HepG2 (cell line): ENCODE results near the gene AKR1A1. TPM values are rescaled to one million over a fixed set of nuclear protein-coding genes. Genes with fewer than 3 reads are reported as not detected.

Source experiments
- AGO2 ChIP-seq: fragments of 200-400 bp; formaldehyde crosslinking; optimal IDR thresholded peaks from 2 replicates; pipeline ENCODE3; 2017; ENCODE audit warnings: mild to moderate bottlenecking, low read depth, low read length, moderate library complexity
- ATF7 ChIP-seq, 2 experiments: fragments of 450-650 bp in 1 of 2; sonication (generic) in 1 of 2; formaldehyde crosslinking in 1 of 2; IDR thresholded peaks; 2 replicates each; pipeline versions ENCODE4 v1.4.0 to v1.6.1; 2016 to 2020; ENCODE audit warnings: antibody characterized with exemption in 1 of 2, mild to moderate bottlenecking in 1 of 2, missing genetic modification reagents in 1 of 2
- DMAP1 ChIP-seq: IDR thresholded peaks from 2 replicates; pipeline ENCODE4 v1.6.1; 2016
- HDAC1 ChIP-seq: sonication (generic); formaldehyde crosslinking; IDR thresholded peaks from 2 replicates; pipeline ENCODE4 v1.5.1; 2020; ENCODE audit warnings: mild to moderate bottlenecking, missing genetic modification reagents
- HOXA3 ChIP-seq: sonication (generic); formaldehyde crosslinking; IDR thresholded peaks from 2 replicates; pipeline ENCODE4 v1.5.0; 2020; ENCODE audit warnings: missing genetic modification reagents
- KAT7 ChIP-seq: IDR thresholded peaks from 2 replicates; pipeline ENCODE4 v1.6.1; 2018; ENCODE audit warnings: borderline replicate concordance, missing compliant biosample characterization
- MEIS1 ChIP-seq: sonication (generic); formaldehyde crosslinking; IDR thresholded peaks from 2 replicates; pipeline ENCODE4 v1.9.0; 2021; ENCODE audit warnings: mild to moderate bottlenecking, missing genetic modification reagents, moderate library complexity, borderline replicate concordance
- MTA1 ChIP-seq: sonication (generic); formaldehyde crosslinking; IDR thresholded peaks from 2 replicates; pipeline ENCODE4 v1.4.0; 2020; ENCODE audit warnings: missing genetic modification reagents, mild to moderate bottlenecking, borderline replicate concordance
- NFE2L2 ChIP-seq: fragments of 150-350 bp; IDR thresholded peaks from 2 replicates; pipeline ENCODE4 v1.6.1; 2014; ENCODE audit warnings: low read length
- RORA ChIP-seq: sonication (generic); formaldehyde crosslinking; IDR thresholded peaks from 2 replicates; pipeline ENCODE4 v1.5.0; 2020; ENCODE audit warnings: mild to moderate bottlenecking, missing genetic modification reagents, moderate library complexity
- SMARCC2 ChIP-seq: fragments of 450-650 bp; IDR thresholded peaks from 2 replicates; pipeline ENCODE4 v1.6.1; 2017; ENCODE audit warnings: antibody characterized with exemption, mild to moderate bottlenecking
- SMC3 ChIP-seq: IDR thresholded peaks from 2 replicates; pipeline ENCODE4 v1.6.1; 2011; ENCODE audit warnings: low read length, improper control_type of control experiment
- SRSF4 ChIP-seq: fragments of 200-400 bp; formaldehyde crosslinking; IDR thresholded peaks from one replicate; pipeline ENCODE4 v1.6.1; 2018; ENCODE audit warnings: mild to moderate bottlenecking, low read depth, low read length, moderate library complexity; ENCODE audit not compliant: poor library complexity, severe bottlenecking
- SUZ12 ChIP-seq: fragments of 150-350 bp; IDR thresholded peaks from 2 replicates; pipeline ENCODE4 v1.6.1; 2014; ENCODE audit warnings: low read depth, low read length
- ZNF160 ChIP-seq: sonication (generic); formaldehyde crosslinking; IDR thresholded peaks from 2 replicates; pipeline ENCODE4 v1.8.0; 2022; ENCODE audit warnings: mild to moderate bottlenecking, inconsistent platforms, missing genetic modification reagents
- ZNF274 ChIP-seq: sonication (generic); formaldehyde crosslinking; IDR thresholded peaks from 2 replicates; pipeline ENCODE4 v1.5.1; 2020; ENCODE audit warnings: mild to moderate bottlenecking, missing genetic modification reagents
- ZNF354B ChIP-seq: sonication (generic); formaldehyde crosslinking; IDR thresholded peaks from 2 replicates; pipeline ENCODE4 v1.8.0; 2022; ENCODE audit warnings: mild to moderate bottlenecking, missing genetic modification reagents
- ZNF484 ChIP-seq: sonication (generic); formaldehyde crosslinking; IDR thresholded peaks from 2 replicates; pipeline ENCODE4 v1.5.1; 2020; ENCODE audit warnings: mild to moderate bottlenecking, low read depth, missing genetic modification reagents, borderline replicate concordance
- ZNF670 ChIP-seq: sonication (generic); formaldehyde crosslinking; IDR thresholded peaks from 2 replicates; pipeline ENCODE4 v1.8.0; 2022; ENCODE audit warnings: mild to moderate bottlenecking, missing genetic modification reagents, borderline replicate concordance
- ZNF674 ChIP-seq: sonication (generic); formaldehyde crosslinking; IDR thresholded peaks from 2 replicates; pipeline ENCODE4 v1.5.0; 2020; ENCODE audit warnings: low read depth, mild to moderate bottlenecking, missing genetic modification reagents
- ZNF775 ChIP-seq: sonication (generic); formaldehyde crosslinking; IDR thresholded peaks from 2 replicates; pipeline ENCODE4 v1.4.0; 2020; ENCODE audit warnings: missing genetic modification reagents, mild to moderate bottlenecking, moderate library complexity, borderline replicate concordance
- ZSCAN21 ChIP-seq: sonication (generic); formaldehyde crosslinking; IDR thresholded peaks from 2 replicates; pipeline ENCODE4 v1.8.0; 2022; ENCODE audit warnings: mild to moderate bottlenecking, missing genetic modification reagents, moderate library complexity, borderline replicate concordance
- polyA plus RNA-seq, 8 experiments: library from polyadenylated mRNA; depleted of rRNA in 3 of 8; stranded (reverse) in 7 of 8; unstranded in 1 of 8; fragments of >200 nt; fragmentation: Illumina TruSeq in 4 of 8; extraction: Trizol in 4 of 8; gene quantifications; 2 replicates each; pipeline versions ENCODE4 v1.2.1 to v1.2.3, GENCODE V29; 2011 to 2016; ENCODE audit warnings: low read depth in 4 of 8, missing spikeins in 1 of 8, mixed read lengths in 1 of 8; ENCODE audit not compliant: insufficient read depth in 1 of 8
- total RNA-seq, 5 experiments: library from RNA; depleted of rRNA; stranded (reverse); fragments of >200 nt; fragmentation: Illumina TruSeq; extraction: Trizol; gene quantifications; 2 replicates each; pipeline ENCODE4 v1.2.3, GENCODE V29; 2016; ENCODE audit warnings: low read depth in 1 of 5
- TF ChIP-seq, protein P1 (sequence below): sonication (generic); formaldehyde crosslinking; IDR thresholded peaks from 2 replicates; pipeline ENCODE4 v1.8.1; 2022; ENCODE audit warnings: mild to moderate bottlenecking, missing genetic modification reagents
- TF ChIP-seq, protein P2 (sequence below): fragments of 450-650 bp; IDR thresholded peaks from 2 replicates; pipeline ENCODE4 v1.6.1; 2016
- TF ChIP-seq, protein P3 (sequence below): sonication (generic); formaldehyde crosslinking; IDR thresholded peaks from 2 replicates; pipeline ENCODE4 v1.8.1; 2023; ENCODE audit warnings: missing genetic modification reagents, mild to moderate bottlenecking, borderline replicate concordance

AKR1A1 gene
- total and polyA plus RNA-seq, 2 of the 13 experiments (the other 11 are each of a cell fraction or from before 2014, with no cell fraction given) = 181 to 217 TPM

DNA sequence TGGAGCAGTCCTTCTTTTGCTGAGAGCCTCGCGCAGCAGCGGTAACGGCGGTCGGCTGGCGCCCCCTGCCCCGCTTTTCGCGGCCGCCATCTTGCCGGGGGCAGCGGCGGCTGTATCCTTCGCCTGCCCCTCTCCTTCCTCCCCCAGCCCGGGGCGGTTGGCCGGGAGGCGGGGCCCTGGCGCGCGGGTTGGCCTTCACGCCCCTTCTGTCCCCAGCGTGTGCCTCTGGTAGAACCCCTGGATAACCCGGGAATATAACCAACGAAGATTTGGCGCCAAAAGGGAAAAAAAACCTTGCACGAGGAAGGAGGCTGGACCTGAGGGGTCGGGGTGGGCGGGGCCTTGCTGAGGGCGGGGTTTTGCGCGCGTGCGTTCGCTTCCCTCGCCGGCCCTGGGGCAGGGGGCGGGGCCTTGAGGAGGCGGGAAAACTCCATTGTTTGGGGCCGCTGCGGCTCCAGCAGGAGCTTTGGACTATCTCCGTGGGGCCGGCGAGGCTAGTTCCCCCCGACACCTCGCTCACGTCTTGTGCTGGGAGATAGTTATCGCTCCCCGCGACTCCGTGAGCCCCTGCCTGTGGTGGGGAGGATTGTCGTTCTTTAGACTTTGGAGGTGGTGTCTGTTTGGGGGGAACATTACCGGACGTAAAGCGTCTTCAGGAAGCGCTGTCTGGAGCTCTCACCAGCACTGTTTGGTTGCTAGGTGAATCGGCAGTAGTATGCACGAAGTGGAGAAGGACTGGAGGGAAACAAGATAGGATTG is 33.9 kb downstream of the AKR1A1 start (continued):
- TF ChIP-seq, protein P1, sequence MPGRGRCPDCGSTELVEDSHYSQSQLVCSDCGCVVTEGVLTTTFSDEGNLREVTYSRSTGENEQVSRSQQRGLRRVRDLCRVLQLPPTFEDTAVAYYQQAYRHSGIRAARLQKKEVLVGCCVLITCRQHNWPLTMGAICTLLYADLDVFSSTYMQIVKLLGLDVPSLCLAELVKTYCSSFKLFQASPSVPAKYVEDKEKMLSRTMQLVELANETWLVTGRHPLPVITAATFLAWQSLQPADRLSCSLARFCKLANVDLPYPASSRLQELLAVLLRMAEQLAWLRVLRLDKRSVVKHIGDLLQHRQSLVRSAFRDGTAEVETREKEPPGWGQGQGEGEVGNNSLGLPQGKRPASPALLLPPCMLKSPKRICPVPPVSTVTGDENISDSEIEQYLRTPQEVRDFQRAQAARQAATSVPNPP = no peak
- TF ChIP-seq MTA1 (CRISPR knock-in tag) (no peak), SMC3 (no peak), ZNF674 (CRISPR knock-in tag) (no peak), NFE2L2 (no peak), ZNF484 (CRISPR knock-in tag) (no peak), ZNF274 (CRISPR knock-in tag) (no peak), ZNF670 (CRISPR knock-in tag) (no peak), ATF7 (IDR thresholded peaks at IDR 0.05) (no peak), ATF7 (CRISPR knock-in tag; IDR thresholded peaks at IDR 0.05) (no peak), SMARCC2 (no peak), SUZ12 (no peak), HDAC1 (CRISPR knock-in tag) (no peak; the same call in 1 of the 2 replicates), ZNF160 (CRISPR knock-in tag) (no peak), ZSCAN21 (CRISPR knock-in tag) (no peak), DMAP1 (peak; percentile 63; the same call in 1 of the 2 replicates), RORA (CRISPR knock-in tag) (no peak), MEIS1 (CRISPR knock-in tag) (no peak), HOXA3 (CRISPR knock-in tag) (peak; percentile 81), ZNF354B (0 out of 2 replicates have a peak, but pooled peaks have one; percentile 30), AGO2 (peak; percentile 87), KAT7 (CRISPR knock-in tag) (no peak), ZNF775 (no peak), SRSF4 (no peak)
- TF ChIP-seq, protein P2, sequence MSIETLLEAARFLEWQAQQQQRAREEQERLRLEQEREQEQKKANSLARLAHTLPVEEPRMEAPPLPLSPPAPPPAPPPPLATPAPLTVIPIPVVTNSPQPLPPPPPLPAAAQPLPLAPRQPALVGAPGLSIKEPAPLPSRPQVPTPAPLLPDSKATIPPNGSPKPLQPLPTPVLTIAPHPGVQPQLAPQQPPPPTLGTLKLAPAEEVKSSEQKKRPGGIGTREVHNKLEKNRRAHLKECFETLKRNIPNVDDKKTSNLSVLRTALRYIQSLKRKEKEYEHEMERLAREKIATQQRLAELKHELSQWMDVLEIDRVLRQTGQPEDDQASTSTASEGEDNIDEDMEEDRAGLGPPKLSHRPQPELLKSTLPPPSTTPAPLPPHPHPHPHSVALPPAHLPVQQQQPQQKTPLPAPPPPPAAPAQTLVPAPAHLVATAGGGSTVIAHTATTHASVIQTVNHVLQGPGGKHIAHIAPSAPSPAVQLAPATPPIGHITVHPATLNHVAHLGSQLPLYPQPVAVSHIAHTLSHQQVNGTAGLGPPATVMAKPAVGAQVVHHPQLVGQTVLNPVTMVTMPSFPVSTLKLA = no peak
- TF ChIP-seq, protein P3, sequence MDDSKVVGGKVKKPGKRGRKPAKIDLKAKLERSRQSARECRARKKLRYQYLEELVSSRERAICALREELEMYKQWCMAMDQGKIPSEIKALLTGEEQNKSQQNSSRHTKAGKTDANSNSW = no peak
